GM12801 (cell line): ENCODE results near the gene DNTTIP2.

Experiments
- CTCF ChIP-seq: IDR thresholded peaks from one replicate; pipeline ENCODE4 v1.5.1; 2011; ENCODE audit warnings: control low read depth; ENCODE audit not compliant: insufficient read length; ENCODE audit errors: extremely low read depth

Gene DNTTIP2

DNA sequence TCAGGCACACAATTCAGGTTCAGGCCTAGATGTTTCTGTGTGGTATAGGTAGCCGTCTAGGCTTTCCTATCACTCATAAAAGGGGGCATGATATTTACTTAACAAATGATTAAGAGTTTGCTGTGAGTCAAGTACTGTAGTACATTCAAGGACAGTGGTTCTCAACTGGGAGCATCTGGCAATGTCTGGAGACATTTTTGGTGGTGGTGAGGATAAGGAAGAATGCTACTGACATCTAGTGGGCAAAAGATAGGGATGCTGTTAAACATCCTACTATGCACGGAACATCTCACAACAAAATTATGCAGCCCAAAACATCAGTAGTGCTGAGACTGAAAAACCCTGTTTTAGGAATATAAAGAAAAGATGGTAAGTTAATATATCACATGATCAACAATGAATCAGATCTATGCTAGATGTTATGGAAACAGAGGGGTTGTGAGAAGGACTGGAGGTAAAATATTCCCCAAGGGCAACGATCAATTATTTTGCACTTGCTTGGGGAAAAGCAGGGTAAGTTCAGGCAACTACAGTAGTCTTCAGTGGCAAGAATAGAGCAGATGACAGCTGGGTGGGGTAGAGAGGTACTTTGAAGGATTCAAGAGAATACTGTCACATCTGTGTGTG lies 4.9 kb downstream of the DNTTIP2 start:
- TF ChIP-seq CTCF = no peak

DNA sequence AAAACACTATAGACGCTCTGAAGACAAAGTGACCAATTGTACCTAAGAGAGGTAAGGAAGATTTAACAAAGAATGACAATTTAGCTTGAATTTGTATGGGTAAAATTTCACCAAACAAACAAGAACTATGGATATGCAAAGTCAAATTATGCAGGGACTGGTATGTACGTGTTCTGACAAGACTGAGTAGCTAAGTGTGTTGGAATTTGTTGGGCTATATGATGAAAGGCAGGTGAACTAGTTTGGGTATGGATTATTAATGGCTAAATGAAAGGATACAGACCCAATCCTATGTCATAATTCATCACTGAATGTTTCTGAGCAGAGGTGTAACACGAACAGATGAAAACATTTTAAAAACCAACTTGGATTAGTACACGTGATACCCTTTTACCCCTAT lies 7.6 kb downstream of the DNTTIP2 start:
- TF ChIP-seq CTCF = no peak

- TF ChIP-seq CTCF = no peak
Measured at GRCh38 chr1:93869653-93870052, 9.4 kb downstream of the DNTTIP2 start.

DNA sequence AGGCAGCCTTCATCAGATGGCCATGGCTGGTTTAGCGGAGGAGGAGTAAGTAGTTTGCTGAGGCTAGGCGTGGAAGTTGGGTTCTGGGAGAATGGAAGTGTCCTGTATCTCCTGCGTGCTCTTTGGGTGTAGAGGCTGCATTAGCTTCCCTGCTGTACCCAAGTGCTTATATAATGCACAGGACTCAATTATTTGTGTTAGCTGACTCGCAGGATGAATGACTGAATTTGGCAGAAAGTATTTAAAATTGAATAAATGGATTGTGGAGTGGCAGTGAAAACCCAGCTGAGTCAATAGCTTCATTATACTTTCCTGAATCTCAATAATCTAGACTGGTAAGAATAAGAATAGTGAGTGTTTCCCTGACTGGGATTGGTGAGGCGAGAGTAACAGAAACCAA lies 13.8 kb downstream of the DNTTIP2 start:
- TF ChIP-seq CTCF = no peak

- no peak for TF ChIP-seq CTCF
Measured at GRCh38 chr1:93864175-93864574, 14.8 kb downstream of the DNTTIP2 start.

DNA sequence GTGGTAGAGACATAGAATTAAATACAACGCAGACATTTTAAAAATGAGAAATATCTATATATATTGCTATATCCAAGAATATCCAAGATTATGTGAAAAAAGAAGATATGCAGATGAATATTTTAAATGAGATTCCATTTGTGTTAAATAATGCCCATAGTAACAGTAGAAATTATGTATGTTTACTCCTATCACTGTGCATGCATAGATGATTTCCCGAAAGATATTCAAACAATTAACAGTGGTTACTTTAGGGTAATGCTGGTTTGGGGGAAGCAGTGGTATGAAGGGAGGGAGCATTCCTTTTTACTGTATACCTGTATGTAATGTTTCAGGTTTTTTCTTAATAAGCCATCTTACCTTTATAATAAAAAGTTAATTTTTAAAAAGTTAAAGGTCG lies 25.1 kb downstream of the DNTTIP2 start:
- no peak for TF ChIP-seq CTCF

DNA sequence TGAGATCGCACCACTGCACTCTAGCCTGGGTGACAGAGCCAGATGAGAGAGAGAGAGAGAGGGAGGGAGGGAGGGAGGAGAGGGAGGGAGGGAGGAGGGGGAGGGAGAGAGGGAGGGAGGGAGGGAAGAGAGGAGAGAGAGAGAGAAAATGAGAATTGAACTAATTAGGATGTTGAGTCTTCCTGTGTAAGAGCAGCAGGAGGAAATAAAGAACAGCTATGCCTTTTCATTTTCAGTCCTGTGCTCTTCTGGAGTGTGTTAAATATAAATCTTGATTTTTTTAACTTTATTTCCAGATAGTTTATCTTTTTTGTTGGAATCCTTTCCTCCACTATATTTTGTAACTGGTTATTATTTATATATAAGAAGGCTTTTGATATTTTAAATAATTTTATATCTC lies 27.1 kb downstream of the DNTTIP2 start:
- no peak for TF ChIP-seq CTCF

DNA sequence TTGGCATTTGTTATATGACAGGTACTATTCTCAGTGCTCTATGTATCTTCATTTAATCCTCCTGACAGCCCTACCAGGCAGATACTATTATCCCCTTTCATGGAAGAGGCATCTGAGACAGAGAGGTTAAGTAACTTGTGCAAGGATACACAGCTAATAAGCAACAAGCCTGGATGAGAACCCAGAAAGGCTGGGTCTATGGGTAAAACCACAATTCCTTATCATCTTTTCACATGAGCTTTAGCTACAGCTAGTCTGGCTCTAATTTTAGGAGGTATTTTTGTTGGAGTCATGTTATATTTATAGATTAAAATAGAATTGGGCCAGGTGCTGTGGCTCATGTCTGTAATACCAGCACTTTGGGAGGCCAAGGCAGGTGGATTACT lies 27.7 kb downstream of the DNTTIP2 start:
- TF ChIP-seq CTCF = no peak
